ENCODE results near the gene PTPN3.

PTPN3 gene

GRCh38 chr9:109455861-109456260 is 42.2 kb downstream of the PTPN3 start:
- Histone ChIP-seq H3K4me1 (ENCODE audit: control insufficient read depth, insufficient read depth, low read length) (no peaks in the 10 kb centered on the region), H3K36me3 (ENCODE audit: control insufficient read depth, insufficient read depth, low read length) (no peaks in the 10 kb centered on the region), H3K4me3 (ENCODE audit: low read depth, low read length) (no peak overlapping the region), H3K27me3 (ENCODE audit: control insufficient read depth, insufficient read depth, low read length) (no peaks in the 10 kb centered on the region), H3K9ac (ENCODE audit: low read depth, low read length) (no peak overlapping the region), H3K9me3 (ENCODE audit: control insufficient read depth, insufficient read depth, low read length) (no peaks in the 10 kb centered on the region)

DNA sequence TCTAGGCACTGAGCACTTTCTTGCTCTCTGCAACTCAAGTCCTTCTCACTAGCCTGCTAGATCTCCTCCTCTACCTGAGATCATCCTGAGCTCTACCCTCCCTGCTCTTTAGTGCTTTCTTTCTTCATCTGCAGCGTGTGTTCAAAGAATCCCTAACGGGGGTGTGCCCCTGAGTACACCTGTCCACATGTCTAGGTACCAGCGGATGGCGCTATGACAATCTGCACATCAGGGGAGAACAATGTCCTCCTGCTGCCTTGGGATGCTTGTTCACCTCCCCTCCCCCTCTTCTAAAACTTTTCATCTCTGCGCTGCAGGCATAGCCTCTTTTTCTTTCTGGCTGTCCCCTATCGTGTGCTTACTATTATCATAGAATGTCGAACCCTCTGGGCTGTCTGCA is 42.7 kb downstream of the PTPN3 start:
- H3K9ac ChIP-seq (ENCODE audit: low read depth, low read length) = no peak overlapping the region
- H3K36me3 ChIP-seq (ENCODE audit: control insufficient read depth, insufficient read depth, low read length) = no peaks in the 10 kb centered on the region
- no peak overlapping the region for H3K4me3 ChIP-seq (ENCODE audit: low read depth, low read length)
- no peaks in the 10 kb centered on the region for H3K27me3 ChIP-seq (ENCODE audit: control insufficient read depth, insufficient read depth, low read length)
- H3K9me3 ChIP-seq (ENCODE audit: control insufficient read depth, insufficient read depth, low read length) = no peaks in the 10 kb centered on the region
- H3K4me1 ChIP-seq (ENCODE audit: control insufficient read depth, insufficient read depth, low read length) = no peaks in the 10 kb centered on the region

- Histone ChIP-seq H3K4me1 (ENCODE audit: control insufficient read depth, insufficient read depth, low read length) (no peaks in the 10 kb centered on the region), H3K4me3 (ENCODE audit: low read depth, low read length) (no peak overlapping the region), H3K36me3 (ENCODE audit: control insufficient read depth, insufficient read depth, low read length) (no peaks in the 10 kb centered on the region), H3K27me3 (ENCODE audit: control insufficient read depth, insufficient read depth, low read length) (no peaks in the 10 kb centered on the region), H3K9me3 (ENCODE audit: control insufficient read depth, insufficient read depth, low read length) (no peaks in the 10 kb centered on the region), H3K9ac (ENCODE audit: low read depth, low read length) (no peak overlapping the region)
Observed at GRCh38 chr9:109454601-109455155, 43.4 kb downstream of the PTPN3 start.

GRCh38 chr9:109454041-109454440 is 44.1 kb downstream of the PTPN3 start:
- H3K9ac ChIP-seq (ENCODE audit: low read depth, low read length) = no peak overlapping the region
- no peak overlapping the region for H3K4me3 ChIP-seq (ENCODE audit: low read depth, low read length)
- no peaks in the 10 kb centered on the region for H3K36me3 ChIP-seq (ENCODE audit: control insufficient read depth, insufficient read depth, low read length)
- H3K4me1 ChIP-seq (ENCODE audit: control insufficient read depth, insufficient read depth, low read length) = no peaks in the 10 kb centered on the region
- H3K9me3 ChIP-seq (ENCODE audit: control insufficient read depth, insufficient read depth, low read length) = no peaks in the 10 kb centered on the region
- no peaks in the 10 kb centered on the region for H3K27me3 ChIP-seq (ENCODE audit: control insufficient read depth, insufficient read depth, low read length)

DNA sequence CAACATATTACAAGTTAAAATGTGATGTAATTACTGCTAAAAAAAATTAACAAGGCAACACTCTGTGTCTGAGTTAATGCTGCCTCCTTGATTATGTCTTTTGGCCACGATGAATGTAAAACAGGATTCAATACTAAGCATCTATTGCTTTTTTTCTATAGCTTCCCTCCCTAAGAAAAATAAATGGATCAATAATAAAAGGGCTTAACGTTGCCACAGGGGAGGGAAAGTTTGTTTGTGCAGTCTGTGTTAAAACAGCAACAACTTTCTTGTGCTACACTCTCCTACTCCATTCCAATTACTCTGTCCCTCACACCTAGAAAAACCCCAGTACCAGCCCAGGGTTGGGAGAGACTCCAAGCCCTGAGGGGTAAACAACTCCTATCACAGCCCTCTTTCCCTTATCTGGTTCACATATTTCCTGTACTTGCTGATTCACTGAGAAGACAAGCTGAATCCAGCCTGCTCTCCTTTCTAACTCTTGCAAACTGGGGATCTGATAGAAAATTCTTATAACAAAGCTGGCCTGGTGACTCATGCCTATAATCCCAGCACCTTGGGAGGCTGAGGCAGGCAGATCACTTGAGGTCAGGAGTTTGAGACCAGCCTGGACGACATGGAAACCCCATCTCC is 44.8 kb downstream of the PTPN3 start:
- no peaks in the 10 kb centered on the region for H3K4me1 ChIP-seq (ENCODE audit: control insufficient read depth, insufficient read depth, low read length)

DNA sequence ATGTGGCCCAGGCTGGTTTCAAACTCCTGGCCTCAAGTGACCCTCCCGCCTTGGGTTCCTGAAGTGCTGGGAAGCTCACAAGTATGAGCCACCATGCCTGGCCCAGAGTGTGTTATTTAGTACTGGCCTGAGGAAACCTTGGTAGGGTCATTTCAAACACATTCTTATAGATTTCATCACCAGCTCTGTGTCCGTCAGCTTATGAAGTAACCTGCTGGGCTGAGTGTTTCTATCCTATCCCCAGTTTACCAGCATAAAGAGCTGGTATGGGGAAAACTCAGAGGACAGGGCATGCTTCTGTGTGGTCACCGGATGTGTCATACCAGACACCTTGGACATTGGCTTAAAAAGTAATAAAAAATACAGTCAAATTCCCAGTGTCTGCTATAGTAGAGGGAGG is 45.3 kb downstream of the PTPN3 start:
- no peak overlapping the region for H3K4me3 ChIP-seq (ENCODE audit: low read depth, low read length)
- H3K27me3 ChIP-seq (ENCODE audit: control insufficient read depth, insufficient read depth, low read length) = no peaks in the 10 kb centered on the region
- no peaks in the 10 kb centered on the region for H3K36me3 ChIP-seq (ENCODE audit: control insufficient read depth, insufficient read depth, low read length)
- no peaks in the 10 kb centered on the region for H3K9me3 ChIP-seq (ENCODE audit: control insufficient read depth, insufficient read depth, low read length)
- H3K9ac ChIP-seq (ENCODE audit: low read depth, low read length) = no peak overlapping the region
- no peaks in the 10 kb centered on the region for H3K4me1 ChIP-seq (ENCODE audit: control insufficient read depth, insufficient read depth, low read length)

More for the DNA sequence above, 44.8 kb downstream of the PTPN3 start:
- no peaks in the 10 kb centered on the region for H3K36me3 ChIP-seq (ENCODE audit: control insufficient read depth, insufficient read depth, low read length)
- no peaks in the 10 kb centered on the region for H3K9me3 ChIP-seq (ENCODE audit: control insufficient read depth, insufficient read depth, low read length)
- H3K4me3 ChIP-seq (ENCODE audit: low read depth, low read length) = no peak overlapping the region
- no peaks in the 10 kb centered on the region for H3K27me3 ChIP-seq (ENCODE audit: control insufficient read depth, insufficient read depth, low read length)
- H3K9ac ChIP-seq (ENCODE audit: low read depth, low read length) = no peak overlapping the region

DNA sequence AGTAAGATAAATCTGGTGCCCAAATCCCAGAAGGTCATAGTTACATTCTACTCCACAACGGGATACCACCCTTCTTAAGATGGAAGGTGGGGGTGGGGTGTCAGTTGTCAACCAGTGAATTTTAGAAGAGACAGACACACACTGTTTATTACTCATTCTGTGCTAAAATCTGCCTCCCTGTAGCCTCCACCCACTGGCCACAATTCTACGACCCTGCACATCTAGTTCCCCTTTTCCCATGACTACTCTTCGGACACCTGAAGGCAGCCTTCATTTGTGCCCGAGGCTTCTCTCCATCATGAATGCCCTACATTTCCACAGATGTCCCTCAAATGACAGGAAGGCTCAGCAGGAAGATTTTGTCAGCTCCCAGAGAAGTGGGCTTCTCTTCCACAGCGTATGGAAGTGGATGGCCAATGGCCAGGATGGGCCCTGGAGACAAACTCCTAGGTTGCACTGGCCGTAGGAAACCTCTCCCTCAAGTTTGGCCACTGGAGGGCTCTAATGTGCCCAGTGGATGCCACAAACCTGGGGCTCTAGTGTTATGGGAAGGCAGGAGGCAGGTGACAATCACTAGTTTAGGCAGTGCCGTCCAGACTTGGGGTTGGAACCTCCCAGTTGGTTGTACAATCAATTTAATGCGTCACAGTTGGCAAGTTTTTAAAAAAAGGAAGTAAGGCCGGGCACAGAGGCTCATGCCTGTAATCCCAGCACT is 46.6 kb downstream of the PTPN3 start:
- H3K27me3 ChIP-seq (ENCODE audit: control insufficient read depth, insufficient read depth, low read length) = no peaks in the 10 kb centered on the region
- H3K36me3 ChIP-seq (ENCODE audit: control insufficient read depth, insufficient read depth, low read length) = no peaks in the 10 kb centered on the region
- H3K9ac ChIP-seq (ENCODE audit: low read depth, low read length) = no peak overlapping the region
- no peaks in the 10 kb centered on the region for H3K4me1 ChIP-seq (ENCODE audit: control insufficient read depth, insufficient read depth, low read length)
- H3K4me3 ChIP-seq (ENCODE audit: low read depth, low read length) = no peak overlapping the region
- H3K9me3 ChIP-seq (ENCODE audit: control insufficient read depth, insufficient read depth, low read length) = no peaks in the 10 kb centered on the region

GRCh38 chr9:109450346-109450745 is 47.8 kb downstream of the PTPN3 start:
- Histone ChIP-seq H3K4me3 (ENCODE audit: low read depth, low read length) (no peak overlapping the region), H3K4me1 (ENCODE audit: control insufficient read depth, insufficient read depth, low read length) (no peaks in the 10 kb centered on the region), H3K36me3 (ENCODE audit: control insufficient read depth, insufficient read depth, low read length) (no peaks in the 10 kb centered on the region), H3K27me3 (ENCODE audit: control insufficient read depth, insufficient read depth, low read length) (no peaks in the 10 kb centered on the region), H3K9ac (ENCODE audit: low read depth, low read length) (no peak overlapping the region), H3K9me3 (ENCODE audit: control insufficient read depth, insufficient read depth, low read length) (no peaks in the 10 kb centered on the region)

DNA sequence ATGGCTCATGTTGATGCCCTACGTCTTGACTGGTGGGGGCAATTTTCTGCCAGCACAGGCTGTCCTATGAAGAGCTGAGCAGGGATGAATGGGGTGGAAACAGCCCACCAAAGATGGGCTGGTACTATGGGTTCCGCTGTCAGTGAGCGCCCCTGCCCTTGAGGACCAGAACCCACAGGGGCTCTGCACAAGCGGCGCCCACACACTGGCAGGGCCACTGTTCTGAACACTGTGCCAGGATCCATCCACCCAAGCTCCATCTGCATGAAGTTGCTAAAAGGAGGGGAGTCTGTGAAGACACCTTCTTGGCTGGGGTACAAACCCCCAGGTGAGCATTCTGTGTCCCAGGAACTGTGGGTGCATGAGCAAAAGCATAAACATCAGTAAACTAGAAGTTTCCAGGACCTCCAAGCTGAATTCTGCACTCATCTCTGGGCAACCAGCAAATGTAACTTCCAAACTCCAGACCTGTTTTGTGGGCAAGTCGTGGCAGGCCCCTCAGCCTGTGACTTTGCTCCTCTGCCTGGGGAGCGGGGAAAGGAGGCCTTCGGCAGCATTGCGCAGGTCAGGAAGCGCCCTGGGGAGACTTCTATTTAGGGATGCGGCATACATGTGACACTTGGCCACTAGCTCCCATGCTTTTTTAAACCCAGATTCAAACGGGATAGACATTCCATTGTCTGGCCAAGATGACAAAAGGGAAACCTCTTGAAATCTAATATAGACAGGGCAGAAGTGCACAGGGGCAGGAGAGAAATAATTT is 48.9 kb downstream of the PTPN3 start:
- Histone ChIP-seq H3K4me1 (ENCODE audit: control insufficient read depth, insufficient read depth, low read length) (no peaks in the 10 kb centered on the region), H3K4me3 (ENCODE audit: low read depth, low read length) (no peak overlapping the region), H3K27me3 (ENCODE audit: control insufficient read depth, insufficient read depth, low read length) (no peaks in the 10 kb centered on the region), H3K36me3 (ENCODE audit: control insufficient read depth, insufficient read depth, low read length) (no peaks in the 10 kb centered on the region), H3K9ac (ENCODE audit: low read depth, low read length) (no peak overlapping the region), H3K9me3 (ENCODE audit: control insufficient read depth, insufficient read depth, low read length) (no peaks in the 10 kb centered on the region)

DNA sequence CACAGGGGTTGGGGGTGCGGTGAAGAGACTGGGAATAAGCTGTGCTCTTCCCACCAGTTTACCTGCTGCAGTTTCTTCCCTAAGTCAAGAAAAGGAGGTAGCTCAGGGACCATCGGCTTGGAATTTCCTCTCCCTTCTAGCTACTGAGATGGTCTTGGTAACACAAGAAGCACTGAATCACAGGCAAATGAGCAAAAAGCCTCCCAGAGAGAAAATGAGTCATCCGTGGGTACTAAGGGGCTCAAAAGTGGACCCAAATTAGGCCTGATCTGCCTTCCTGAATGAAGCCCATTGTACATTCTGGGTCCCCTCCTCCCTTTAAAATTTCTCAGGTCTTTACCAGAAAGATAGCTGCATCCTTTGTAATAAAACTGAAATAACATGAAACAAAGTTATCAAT is 49.9 kb downstream of the PTPN3 start:
- no peaks in the 10 kb centered on the region for H3K4me1 ChIP-seq (ENCODE audit: control insufficient read depth, insufficient read depth, low read length)
- no peaks in the 10 kb centered on the region for H3K36me3 ChIP-seq (ENCODE audit: control insufficient read depth, insufficient read depth, low read length)
- no peak overlapping the region for H3K4me3 ChIP-seq (ENCODE audit: low read depth, low read length)
- H3K27me3 ChIP-seq (ENCODE audit: control insufficient read depth, insufficient read depth, low read length) = no peaks in the 10 kb centered on the region
- H3K9me3 ChIP-seq (ENCODE audit: control insufficient read depth, insufficient read depth, low read length) = no peaks in the 10 kb centered on the region
- no peak overlapping the region for H3K9ac ChIP-seq (ENCODE audit: low read depth, low read length)

- H3K36me3 ChIP-seq (ENCODE audit: control insufficient read depth, insufficient read depth, low read length) = no peaks in the 10 kb centered on the region
- no peak overlapping the region for H3K9ac ChIP-seq (ENCODE audit: low read depth, low read length)
- H3K9me3 ChIP-seq (ENCODE audit: control insufficient read depth, insufficient read depth, low read length) = no peaks in the 10 kb centered on the region
- H3K27me3 ChIP-seq (ENCODE audit: control insufficient read depth, insufficient read depth, low read length) = no peaks in the 10 kb centered on the region
- no peaks in the 10 kb centered on the region for H3K4me1 ChIP-seq (ENCODE audit: control insufficient read depth, insufficient read depth, low read length)
- H3K4me3 ChIP-seq (ENCODE audit: low read depth, low read length) = no peak overlapping the region
Observed at GRCh38 chr9:109447329-109448076, 50.6 kb downstream of the PTPN3 start.

Measured in iPS-15b (cell line).